SK-N-SH (cell line): ENCODE measurements around the gene MAP3K9. TPM values are rescaled to one million over a fixed set of nuclear protein-coding genes. Genes with fewer than 3 reads are reported as not detected.

Experiments
- CTCF ChIA-PET: fragments of 300-600, 350-600 bp; formaldehyde crosslinking; extraction: SDS; loops from one replicate; lab custom pipeline; 2021; lab: Yijun Ruan, JAX
- POLR2A ChIA-PET: fragments of 350-600 bp; sonication (Branson Sonifier 250); formaldehyde crosslinking; extraction: SDS; loops from one replicate; lab custom pipeline; 2020; ENCODE audit warnings: antibody characterized with exemption, inconsistent platforms; lab: Yijun Ruan, JAX
- DNase-seq: peaks from one replicate; pipeline ENCODE4 v3.0.0; 2012
- H2AFZ ChIP-seq: fragments of 200-600 bp; sonication (generic); 2 replicates; pipeline ENCODE4 v1.8.1; 2016; ENCODE audit warnings: antibody characterized with exemption, mild to moderate bottlenecking, low read depth
- H3F3A ChIP-seq: fragments of 200-600 bp; sonication (generic); replicated peaks from 2 replicates; pipeline ENCODE3; 2016; ENCODE audit warnings: antibody characterized with exemption, mild to moderate bottlenecking; ENCODE audit not compliant: insufficient read depth
- H3K27ac ChIP-seq, 2 experiments: fragments of 200-500 bp in 1 of 2; fragments of 200-600 bp in 1 of 2; sonication (Bioruptor generic) in 1 of 2; sonication (generic), shearing (Covaris generic) in 1 of 2; 2 replicates each; pipeline versions ENCODE4 v1.5.1 to v1.6.1; 2014 to 2016; ENCODE audit warnings: low read depth in 2 of 2, inconsistent platforms in 1 of 2, low read length in 1 of 2, mild to moderate bottlenecking in 1 of 2, mixed read lengths in 1 of 2
- H3K27me3 ChIP-seq: fragments of 200-600 bp; sonication (generic), shearing (Covaris generic); 2 replicates; pipeline ENCODE4 v1.6.1; 2016; ENCODE audit warnings: mixed run types; ENCODE audit not compliant: insufficient read depth
- H3K36me3 ChIP-seq, 2 experiments: fragments of 200-500 bp in 1 of 2; fragments of 200-600 bp in 1 of 2; sonication (Bioruptor generic) in 1 of 2; sonication (generic) in 1 of 2; replicated peaks in 1 of 2; 2 replicates each; pipeline versions ENCODE3 to v1.5.1; 2014 to 2016; ENCODE audit warnings: low read length in 1 of 2, mild to moderate bottlenecking in 1 of 2; ENCODE audit not compliant: insufficient read depth in 2 of 2, control insufficient read depth in 1 of 2
- H3K4me1 ChIP-seq, 2 experiments: fragments of 200-500 bp in 1 of 2; fragments of 200-600 bp in 1 of 2; sonication (Bioruptor generic) in 1 of 2; sonication (generic), shearing (Covaris generic) in 1 of 2; 2 replicates each; pipeline versions ENCODE4 v1.5.1 to v1.6.1; 2014 to 2016; ENCODE audit warnings: low read depth in 1 of 2, low read length in 1 of 2, mixed run types in 1 of 2; ENCODE audit not compliant: insufficient read depth in 2 of 2, control insufficient read depth in 1 of 2
- H3K4me2 ChIP-seq: fragments of 200-600 bp; sonication (generic), shearing (Covaris generic); 2 replicates; pipeline ENCODE4 v1.6.1; 2017; ENCODE audit warnings: mixed run types
- H3K4me3 ChIP-seq, 2 experiments: fragments of 200-500 bp in 1 of 2; fragments of 200-600 bp in 1 of 2; sonication (Bioruptor generic) in 1 of 2; sonication (generic), shearing (Covaris generic) in 1 of 2; 2 replicates each; pipeline versions ENCODE4 v1.5.1 to v1.8.1; 2014 to 2016; ENCODE audit warnings: low read depth in 2 of 2, inconsistent platforms in 1 of 2, low read length in 1 of 2, mild to moderate bottlenecking in 1 of 2, mixed read lengths in 1 of 2, moderate library complexity in 1 of 2
- H3K79me2 ChIP-seq: fragments of 200-600 bp; sonication (generic); 2 replicates; pipeline ENCODE4 v1.8.1; 2017; ENCODE audit warnings: mild to moderate bottlenecking; ENCODE audit not compliant: insufficient read depth
- H3K9ac ChIP-seq: fragments of 200-600 bp; sonication (generic); 2 replicates; pipeline ENCODE4 v1.6.1; 2017; ENCODE audit warnings: mixed run types
- H3K9me2 ChIP-seq: fragments of 200-600 bp; sonication (generic); 2 replicates; pipeline ENCODE4 v1.6.1; 2017; ENCODE audit warnings: mixed run types
- H3K9me3 ChIP-seq: fragments of 200-600 bp; sonication (generic); 2 replicates; pipeline ENCODE4 v1.6.1; 2017; ENCODE audit warnings: mixed run types, mild to moderate bottlenecking, moderate library complexity
- H4K20me1 ChIP-seq: fragments of 200-600 bp; sonication (generic); 2 replicates; pipeline ENCODE4 v1.6.1; 2017; ENCODE audit warnings: mild to moderate bottlenecking, mixed run types; ENCODE audit not compliant: insufficient read depth
- EP300 ChIP-seq, 2 experiments: IDR thresholded peaks; 2 replicates each; pipeline versions ENCODE4 v1.4.0 to v1.6.1; 2012; ENCODE audit warnings: borderline replicate concordance in 1 of 2, low read depth in 1 of 2, low read length in 1 of 2
- GABPA ChIP-seq: IDR thresholded peaks from 2 replicates; pipeline ENCODE4 v1.4.0; 2012; ENCODE audit warnings: low read depth, mild to moderate bottlenecking
- JUND ChIP-seq: IDR thresholded peaks from 2 replicates; pipeline ENCODE4 v1.4.0; 2012
- MAX ChIP-seq: IDR thresholded peaks from 2 replicates; pipeline ENCODE4 v1.4.0; 2012; ENCODE audit warnings: low read depth
- MEF2A ChIP-seq: IDR thresholded peaks from 2 replicates; pipeline ENCODE4 v1.4.0; 2012; ENCODE audit warnings: low read depth, borderline replicate concordance
- PBX3 ChIP-seq: IDR thresholded peaks from 2 replicates; pipeline ENCODE4; 2012
- RAD21 ChIP-seq: IDR thresholded peaks from 2 replicates; pipeline ENCODE4 v1.6.1; 2012; ENCODE audit warnings: mild to moderate bottlenecking, low read length
- SMC3 ChIP-seq: IDR thresholded peaks from 2 replicates; pipeline ENCODE4 v1.6.1; 2012; ENCODE audit warnings: low read depth, low read length, improper control_type of control experiment
- TCF12 ChIP-seq: IDR thresholded peaks from 2 replicates; pipeline ENCODE4 v1.4.0; 2012
- WGBS: methylation state at CpG from one replicate; pipeline ENCODE4 v1.1.6; 2017; ENCODE audit warnings: low lambda C conversion rate; 5-methylcytosine and 5-hydroxymethylcytosine counted together
- polyA plus RNA-seq, 3 experiments: library from polyadenylated mRNA; depleted of rRNA; stranded (reverse); fragments of >200 nt; gene quantifications; 2 replicates each; pipeline ENCODE4 v1.2.3, GENCODE V29; 2012
- TF ChIP-seq, protein P1 (sequence below): IDR thresholded peaks from 2 replicates; pipeline ENCODE4 v1.4.0; 2012; ENCODE audit warnings: low read depth, borderline replicate concordance

MAP3K9 gene
- polyA plus RNA-seq, 1 of the 3 experiments (the other 2 are of a cell fraction): 2.0 TPM

GRCh38 chr14:70833884-70834283, 24.6 kb upstream of the MAP3K9 start:
- H3K9me3 ChIP-seq: peaks cover 5% of the 10 kb centered on the region; the same call in 1 of the 2 replicates
- no peaks in the 10 kb centered on the region for H4K20me1 ChIP-seq
- H3K4me2 ChIP-seq: no peak overlapping the region
- no peaks in the 10 kb centered on the region for H3K27me3 ChIP-seq
- H2AFZ ChIP-seq: no peak overlapping the region
- TF ChIP-seq GABPA (no peak), SMC3 (no peak), TCF12 (no peak)
- no peaks in the 10 kb centered on the region for H3K9me2 ChIP-seq
- CTCF ChIA-PET: interaction anchor here (0.9 kb wide), 1 partner anchor 12 kb away, joined by 3 read pairs; no protein-coding TSS in a partner anchor
- POLR2A ChIA-PET: no interaction called here
- no peaks in the 10 kb centered on the region for H3K36me3 ChIP-seq
- no peak for DNase-seq
- no peak overlapping the region for H3K9ac ChIP-seq
- H3K4me1 ChIP-seq: no peaks in the 10 kb centered on the region
- no peaks in the 10 kb centered on the region for H3F3A ChIP-seq
- H3K79me2 ChIP-seq: no peaks in the 10 kb centered on the region
- H3K4me3 ChIP-seq: no peak overlapping the region
- WGBS: 89% methylated on average over 5 of the region's 5 CpGs
- H3K27ac ChIP-seq: no peak overlapping the region

DNA sequence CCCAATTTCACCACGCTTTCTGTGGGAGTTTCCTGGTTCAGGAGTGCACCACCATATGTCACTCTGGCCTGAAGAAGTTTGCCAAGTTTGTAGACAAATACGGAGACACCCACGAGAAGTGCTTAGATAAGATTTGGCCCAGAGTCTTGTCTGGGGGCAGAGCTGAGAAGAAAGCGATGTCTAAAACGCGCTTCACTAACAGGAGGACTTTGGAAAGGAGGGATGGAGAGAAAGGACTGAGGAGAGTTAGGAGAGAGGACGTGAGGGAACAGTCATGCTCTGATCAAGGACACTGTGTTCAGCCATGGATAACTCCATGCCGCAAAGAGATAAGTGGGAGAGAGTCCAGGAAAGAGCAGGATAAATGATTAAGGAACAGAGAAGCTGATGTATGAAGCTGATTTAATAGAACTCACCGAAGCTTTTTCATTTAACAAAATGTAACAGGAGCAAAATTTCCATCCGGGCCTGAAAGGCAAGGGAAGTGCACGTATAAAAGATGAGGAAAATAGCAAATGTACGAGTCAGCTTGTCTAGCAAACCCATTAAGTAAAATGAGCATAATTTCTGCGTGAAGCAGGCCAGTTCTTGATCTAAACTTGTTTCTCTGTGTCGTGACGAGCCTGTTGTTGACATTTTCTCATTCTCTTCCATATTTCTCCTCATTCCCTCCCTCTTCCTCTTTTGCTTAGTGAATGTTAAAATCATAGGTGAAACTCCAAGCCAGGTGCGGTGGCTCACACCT, 23.4 kb upstream of the MAP3K9 start:
- H3K9me2 ChIP-seq: no peaks in the 10 kb centered on the region
- TF ChIP-seq MAX (no peak), RAD21 (no peak), MEF2A (no peak), PBX3 (no peak), SMC3 (no peak), JUND (no peak), EP300 (IDR thresholded peaks at IDR 0.05; ENCODE audit: borderline replicate concordance in 1 of 2, low read depth in 1 of 2, low read length in 1 of 2) (no peak)
- TF ChIP-seq, protein P1, sequence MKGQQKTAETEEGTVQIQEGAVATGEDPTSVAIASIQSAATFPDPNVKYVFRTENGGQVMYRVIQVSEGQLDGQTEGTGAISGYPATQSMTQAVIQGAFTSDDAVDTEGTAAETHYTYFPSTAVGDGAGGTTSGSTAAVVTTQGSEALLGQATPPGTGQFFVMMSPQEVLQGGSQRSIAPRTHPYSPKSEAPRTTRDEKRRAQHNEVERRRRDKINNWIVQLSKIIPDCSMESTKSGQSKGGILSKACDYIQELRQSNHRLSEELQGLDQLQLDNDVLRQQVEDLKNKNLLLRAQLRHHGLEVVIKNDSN: no peak
- TF ChIP-seq, all 33 proteins: peak for 0
- Histone ChIP-seq H3K9me3 (peaks cover 5% of the 10 kb centered on the region; the same call in 1 of the 2 replicates), H3K27ac (no peak overlapping the region), H3K79me2 (no peaks in the 10 kb centered on the region), H3K4me2 (no peak overlapping the region), H2AFZ (peak overlapping the region; percentile 37; the same call in 1 of the 2 replicates), H3K4me3 (no peak overlapping the region), H3F3A (no peaks in the 10 kb centered on the region), H3K36me3 (no peaks in the 10 kb centered on the region), H3K4me1 (no peaks in the 10 kb centered on the region), H4K20me1 (no peaks in the 10 kb centered on the region), H3K27me3 (no peaks in the 10 kb centered on the region), H3K9ac (no peak overlapping the region)
- WGBS: 74% methylated on average over 16 of the region's 16 CpGs
- ChIA-PET POLR2A (no interaction called here), CTCF (interaction anchor here (0.9 to 2.4 kb wide), 4 partner anchors 10 to 139 kb away, joined by 3 to 13 read pairs (median 3); no protein-coding TSS in a partner anchor)
- DNase-seq: no peak
